Chondrocyte (in vitro differentiated cells): Measurements from ENCODE around the gene DNMT1. TPM values are rescaled to one million over a fixed set of nuclear protein-coding genes. Genes with fewer than 3 reads are reported as not detected.

Experiments
- DNase-seq: peaks from one replicate; pipeline ENCODE4 v3.0.0; 2021; ENCODE audit warnings: mixed read lengths, low spot score
- H3K27ac Mint-ChIP-seq: one replicate; pipeline ENCODE4 v1.8.0; 2021; ENCODE audit warnings: mild to moderate bottlenecking, moderate library complexity, mixed read lengths; ENCODE audit not compliant: unreplicated experiment
- H3K27me3 Mint-ChIP-seq: 2 replicates; pipeline ENCODE4 v1.8.0; 2021; ENCODE audit warnings: low read depth, mixed read lengths
- H3K36me3 Mint-ChIP-seq: 2 replicates; pipeline ENCODE4 v1.8.0; 2021; ENCODE audit warnings: low read depth, mixed read lengths
- H3K4me1 Mint-ChIP-seq: 2 replicates; pipeline ENCODE4 v1.8.0; 2021; ENCODE audit warnings: low read depth, mild to moderate bottlenecking, mixed read lengths
- H3K4me3 Mint-ChIP-seq: one replicate; pipeline ENCODE4 v1.8.0; 2021; ENCODE audit warnings: mild to moderate bottlenecking, moderate library complexity, mixed read lengths; ENCODE audit not compliant: unreplicated experiment
- H3K9me3 Mint-ChIP-seq: 2 replicates; pipeline ENCODE4 v1.8.0; 2021; ENCODE audit warnings: low read depth, mixed read lengths
- microRNA-seq: library from miRNA; unstranded; fragments of <30 nt; microRNA quantifications from one replicate; pipeline ENCODE4 v1.2.0, GENCODE V29; 2020; ENCODE audit warnings: borderline number of aligned reads
- total RNA-seq: library from RNA; stranded (reverse); gene quantifications from 3 replicates; pipeline ENCODE4 v1.2.1, GENCODE V29; 2021
- TF ChIP-seq, protein P1 (sequence below): fragments of 200-600 bp; sonication (generic); IDR thresholded peaks from 2 replicates; pipeline ENCODE4 v1.5.0; 2021; ENCODE audit warnings: antibody characterized with exemption, mild to moderate bottlenecking, moderate library complexity

The DNMT1 gene
- total RNA-seq, 1 donor from 2014 or later: 47.8 TPM

DNA sequence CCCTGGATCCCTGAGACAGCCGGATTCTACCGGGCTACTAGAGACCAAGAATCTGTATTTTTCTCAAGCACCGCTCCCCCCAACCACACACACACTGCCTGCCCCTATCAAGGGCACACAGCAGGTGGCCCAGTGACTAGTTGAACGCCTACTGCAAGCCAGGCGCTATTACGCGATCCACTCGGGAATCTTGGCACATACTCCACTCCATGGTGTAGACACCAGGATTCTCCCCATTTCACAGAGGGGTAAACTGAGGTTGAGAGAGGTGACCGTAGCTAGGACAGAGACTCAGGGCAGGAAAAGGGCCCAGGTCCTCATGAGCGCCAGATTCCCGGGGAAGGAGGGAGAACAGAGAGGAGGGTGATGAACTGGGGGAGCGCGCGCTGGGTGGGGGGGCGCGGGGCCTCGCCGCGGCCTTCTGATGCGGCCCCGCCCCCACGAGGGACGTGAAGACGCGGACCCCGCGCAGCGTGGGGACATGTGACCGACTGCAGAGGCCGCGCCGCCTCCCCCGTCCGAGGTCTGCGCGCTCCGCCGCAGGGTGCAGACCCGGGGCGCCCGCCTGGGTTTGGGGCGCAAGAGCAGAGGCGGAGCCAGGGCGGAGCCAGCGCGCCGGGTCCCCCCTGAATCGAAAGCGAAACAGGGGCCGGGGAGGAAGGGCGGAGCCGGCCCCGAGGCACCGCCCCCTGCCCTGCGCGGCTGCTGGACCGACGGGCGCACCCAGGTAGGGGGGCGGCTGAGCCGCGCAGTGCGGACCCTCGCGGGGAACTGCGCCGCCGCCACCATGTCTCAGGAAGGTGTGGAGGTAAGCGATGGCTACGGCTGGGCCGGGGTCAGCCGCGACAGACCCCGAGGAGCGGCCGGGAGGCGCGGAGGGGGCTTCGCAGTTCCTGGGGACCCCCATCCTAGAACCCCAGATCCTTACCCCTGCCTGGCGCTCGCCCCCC, 108.8 kb downstream of the DNMT1 start, which contains the start of gene SHFL:
TSS of gene SHFL (plus strand) at position 677 of the 950 bp plus-strand sequence. CDS start at position 788, 111 bp downstream.
- H3K27ac Mint-ChIP-seq: no peak within 1 kb of the TSS

DNA sequence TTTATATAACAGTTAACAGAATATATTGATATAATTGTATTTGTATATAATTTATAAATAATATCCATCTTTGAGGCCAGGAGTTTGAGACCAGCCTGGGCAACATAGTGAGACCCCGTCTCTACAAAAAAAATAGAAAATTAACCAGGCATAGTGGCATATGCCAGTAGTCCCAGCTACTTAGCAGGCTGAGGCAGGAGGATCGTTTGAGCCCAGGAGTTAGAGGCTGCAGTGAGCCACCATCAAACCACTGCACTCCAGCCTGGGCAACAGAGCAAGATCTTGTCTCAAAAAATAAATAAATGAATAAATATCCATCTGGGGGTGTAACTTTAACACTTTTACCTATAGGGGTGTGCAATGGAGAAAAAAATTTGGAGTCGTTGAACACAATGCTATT, 110.0 kb downstream of the DNMT1 start:
- Mint-ChIP-seq H3K36me3 (peaks cover 2% of the 10 kb centered on the region), H3K27me3 (no peaks in the 10 kb centered on the region)

More for the DNA sequence above, 108.8 kb downstream of the DNMT1 start, which contains the start of gene SHFL:
- Mint-ChIP-seq H3K27me3 (no peaks in the 10 kb centered on the region), H3K4me1 (peaks cover 3% of the 10 kb centered on the region), H3K36me3 (peaks cover 5% of the 10 kb centered on the region), H3K4me3 (peak within 1 kb of the TSS; percentile 78), H3K9me3 (no peaks in the 10 kb centered on the region)
- DNase-seq: no peak
- TF ChIP-seq, protein P1, sequence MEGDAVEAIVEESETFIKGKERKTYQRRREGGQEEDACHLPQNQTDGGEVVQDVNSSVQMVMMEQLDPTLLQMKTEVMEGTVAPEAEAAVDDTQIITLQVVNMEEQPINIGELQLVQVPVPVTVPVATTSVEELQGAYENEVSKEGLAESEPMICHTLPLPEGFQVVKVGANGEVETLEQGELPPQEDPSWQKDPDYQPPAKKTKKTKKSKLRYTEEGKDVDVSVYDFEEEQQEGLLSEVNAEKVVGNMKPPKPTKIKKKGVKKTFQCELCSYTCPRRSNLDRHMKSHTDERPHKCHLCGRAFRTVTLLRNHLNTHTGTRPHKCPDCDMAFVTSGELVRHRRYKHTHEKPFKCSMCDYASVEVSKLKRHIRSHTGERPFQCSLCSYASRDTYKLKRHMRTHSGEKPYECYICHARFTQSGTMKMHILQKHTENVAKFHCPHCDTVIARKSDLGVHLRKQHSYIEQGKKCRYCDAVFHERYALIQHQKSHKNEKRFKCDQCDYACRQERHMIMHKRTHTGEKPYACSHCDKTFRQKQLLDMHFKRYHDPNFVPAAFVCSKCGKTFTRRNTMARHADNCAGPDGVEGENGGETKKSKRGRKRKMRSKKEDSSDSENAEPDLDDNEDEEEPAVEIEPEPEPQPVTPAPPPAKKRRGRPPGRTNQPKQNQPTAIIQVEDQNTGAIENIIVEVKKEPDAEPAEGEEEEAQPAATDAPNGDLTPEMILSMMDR: no peak

DNA sequence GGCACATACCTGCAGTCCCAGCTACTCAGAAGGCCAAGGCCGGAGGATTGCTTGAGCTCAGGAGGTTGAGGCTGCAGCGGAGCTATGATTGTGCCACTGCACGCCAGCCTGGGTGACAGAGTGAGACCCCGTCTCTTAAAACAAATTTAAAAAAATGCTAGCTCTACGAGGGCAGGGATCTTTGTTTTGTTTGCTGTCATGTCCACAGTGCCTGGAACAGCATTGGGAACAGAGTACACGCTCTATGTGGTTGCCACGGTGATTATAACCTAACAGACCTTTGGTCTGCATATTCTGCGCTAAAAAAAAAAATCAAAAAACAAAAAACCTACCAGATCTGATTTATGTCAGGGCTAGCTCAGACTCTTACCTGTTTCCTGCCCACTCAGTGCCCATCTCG, 110.8 kb downstream of the DNMT1 start:
- TF ChIP-seq, protein P1: no peak
- Mint-ChIP-seq H3K27me3 (peaks cover 3% of the 10 kb centered on the region), H3K9me3 (no peaks in the 10 kb centered on the region), H3K4me3 (no peak overlapping the region), H3K27ac (no peak overlapping the region), H3K4me1 (peaks cover 3% of the 10 kb centered on the region), H3K36me3 (no peaks in the 10 kb centered on the region)
- no peak for DNase-seq

More for the DNA sequence above, 110.0 kb downstream of the DNMT1 start:
- peak overlapping the region; percentile 78 for H3K4me3 Mint-ChIP-seq
- no peak overlapping the region for H3K27ac Mint-ChIP-seq
- no peak for DNase-seq
- H3K4me1 Mint-ChIP-seq: peaks cover 3% of the 10 kb centered on the region
- TF ChIP-seq, protein P1: no peak
- H3K9me3 Mint-ChIP-seq: no peaks in the 10 kb centered on the region

Small RNA genes lying within 50 kb of the gene (microRNA-seq; reads per million reads assigned to microRNA genes)
- not detected for gene MIR4322

Other genes starting within 250 kb of the DNMT1 start
- gene COL5A3, start 184.4 kb downstream of the DNMT1 start, total RNA-seq: 24.8 to 65.9 TPM (median 63.6 TPM) in 3 replicates
- not detected in 3 replicates for gene RDH8, start 181.5 kb downstream of the DNMT1 start, total RNA-seq
- gene SHFL, start 108.6 kb downstream of the DNMT1 start, total RNA-seq: 15.8 to 21.8 TPM (median 19.9 TPM) in 3 replicates
- 0.45 to 0.46 TPM in 2 of 3 replicates, not detected in the other for gene ANGPTL6, start 92.3 kb downstream of the DNMT1 start, total RNA-seq
- 28.2 to 33.1 TPM (median 31.0 TPM) in 3 replicates for gene PPAN, start 88.6 kb downstream of the DNMT1 start, total RNA-seq
- 9.5 to 13.5 TPM (median 10.4 TPM) in 3 replicates for gene P2RY11, start 83.3 kb downstream of the DNMT1 start, total RNA-seq
- gene EIF3G, start 75.1 kb downstream of the DNMT1 start, total RNA-seq: 145 to 149 TPM (median 146 TPM) in 3 replicates
- 4.7 to 13.4 TPM (median 12.0 TPM) in 3 replicates for gene S1PR2, start 36.4 kb upstream of the DNMT1 start, total RNA-seq
- gene MRPL4, start 57.3 kb upstream of the DNMT1 start, total RNA-seq: 39.4 to 46.1 TPM (median 39.6 TPM) in 3 replicates
- 3.5 to 21.8 TPM (median 19.0 TPM) in 3 replicates for gene ICAM1, start 76.2 kb upstream of the DNMT1 start, total RNA-seq
- 0.31 TPM in 1 of 3 replicates, not detected in the others for gene ICAM4, start 92.0 kb upstream of the DNMT1 start, total RNA-seq
- 2.2 to 9.3 TPM (median 8.9 TPM) in 3 replicates for gene ICAM5, start 95.0 kb upstream of the DNMT1 start, total RNA-seq
- gene ZGLP1, start 114.9 kb upstream of the DNMT1 start, total RNA-seq: 3.4 to 6.2 TPM (median 4.3 TPM) in 3 replicates
- 21.0 to 22.3 TPM (median 21.2 TPM) in 3 replicates for gene FDX2, start 121.1 kb upstream of the DNMT1 start, total RNA-seq
- gene RAVER1, start 138.6 kb upstream of the DNMT1 start, total RNA-seq: 32.3 to 38.2 TPM (median 33.0 TPM) in 3 replicates
- gene ICAM3, start 144.7 kb upstream of the DNMT1 start, total RNA-seq: 14.0 to 17.0 TPM (median 15.3 TPM) in 3 replicates
- 94.4 to 132 TPM (median 104 TPM) in 3 replicates for gene TYK2, start 185.6 kb upstream of the DNMT1 start, total RNA-seq
- gene CDC37, start 208.6 kb upstream of the DNMT1 start, total RNA-seq: 137 to 159 TPM (median 141 TPM) in 3 replicates
- gene PDE4A, start 225.6 kb upstream of the DNMT1 start, total RNA-seq: 16.8 to 18.9 TPM (median 18.8 TPM) in 3 replicates